GM19455 (cell line): ENCODE results near the gene ENTREP3.

Experiments used
- ATAC-seq: cut with Tn5 transposase; IDR thresholded peaks from one replicate; pipeline ENCODE4 v1.9.1; 2021; ENCODE audit not compliant: unreplicated experiment

ENTREP3 gene

GRCh38 chr1:155278689-155279160 lies 23.4 kb upstream of the ENTREP3 start:
- no peak for ATAC-seq

- no peak for ATAC-seq
These were observed 22.8 kb upstream of the ENTREP3 start for GRCh38 chr1:155277902-155278688.

- ATAC-seq, result peak; percentile 60
These were observed 22.0 kb upstream of the ENTREP3 start, which contains the start of gene HCN3 for GRCh38 chr1:155277070-155277901. TSS of gene HCN3 (plus strand) at chr1:155277463. CDS start at chr1:155277591, 128 bp downstream.

GRCh38 chr1:155273343-155274245 lies 18.3 kb upstream of the ENTREP3 start, which contains the start of gene CLK2:
TSS of gene CLK2 (minus strand) at chr1:155273504. CDS start at chr1:155270977, 2,527 bp downstream.
- ATAC-seq, result peak; percentile 81

GRCh38 chr1:155272466-155273342 lies 17.4 kb upstream of the ENTREP3 start:
- peak; percentile 39 for ATAC-seq

DNA sequence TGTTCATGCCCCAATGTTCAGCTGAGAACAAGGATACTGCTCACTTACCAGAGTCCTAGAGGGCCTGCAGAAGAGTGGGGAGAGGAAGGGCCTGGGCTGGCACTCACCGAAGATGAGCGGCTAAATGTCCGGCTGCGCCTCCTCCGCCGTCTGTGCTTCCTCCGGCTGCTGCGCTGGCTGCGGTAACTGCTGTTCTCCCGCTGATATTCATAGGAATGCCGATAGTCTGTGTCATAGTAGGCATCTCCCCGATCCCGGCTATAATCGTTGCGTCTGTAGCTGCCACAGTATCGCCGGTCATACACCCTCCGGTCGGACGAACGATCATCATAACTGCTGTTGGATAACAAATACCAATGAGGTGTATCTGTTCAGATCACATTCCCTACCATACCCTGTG lies 14.1 kb upstream of the ENTREP3 start:
- no peak for ATAC-seq

DNA sequence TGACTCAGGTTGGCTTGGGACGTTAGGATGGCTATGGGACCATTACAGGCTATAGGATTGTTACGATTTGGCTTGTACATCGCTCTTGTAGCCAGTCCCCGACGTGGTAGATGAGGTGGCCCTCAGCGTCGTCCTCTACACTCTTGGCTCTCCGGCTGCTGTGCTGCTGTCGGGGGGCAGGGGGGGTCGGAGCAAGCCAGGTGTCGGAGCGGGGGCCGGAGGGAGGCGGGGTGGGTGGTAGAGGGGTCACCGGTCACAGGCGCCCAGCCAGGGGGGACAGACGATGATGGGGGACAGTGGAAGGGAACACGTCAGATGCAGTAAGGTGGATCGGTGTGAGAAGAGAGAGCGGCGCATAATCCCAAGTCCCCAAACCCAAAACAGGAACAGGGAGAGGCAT lies 13.3 kb upstream of the ENTREP3 start:
- no peak for ATAC-seq

GRCh38 chr1:155267373-155267772 lies 12.1 kb upstream of the ENTREP3 start:
- no peak for ATAC-seq

- no peak for ATAC-seq
These were observed 11.3 kb upstream of the ENTREP3 start for GRCh38 chr1:155266553-155266952.

- no peak for ATAC-seq
These were observed 7.8 kb upstream of the ENTREP3 start for GRCh38 chr1:155263067-155263466.

- peak; percentile 82 for ATAC-seq
These were observed 6.8 kb upstream of the ENTREP3 start, which contains the start of gene SCAMP3 for GRCh38 chr1:155261852-155262673. TSS of gene SCAMP3 (minus strand) at chr1:155262360. CDS start at chr1:155262151, 209 bp downstream.

DNA sequence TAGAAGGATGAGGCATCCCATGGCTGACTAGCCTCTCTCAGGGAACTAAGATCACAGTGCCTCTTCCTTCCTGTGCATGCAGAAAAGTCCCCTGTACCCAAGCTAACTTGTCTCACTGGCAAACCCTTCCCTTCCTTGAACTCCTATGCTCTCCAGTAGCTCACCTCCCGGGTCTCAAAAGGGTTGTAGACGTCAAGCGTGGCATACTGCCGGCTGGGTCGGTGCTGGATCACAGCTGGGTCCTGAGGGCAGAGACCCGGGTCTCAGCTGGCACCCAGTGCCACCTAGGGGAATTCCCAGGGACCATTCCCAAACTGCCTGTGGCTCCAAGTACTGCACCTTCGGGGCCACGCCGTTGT lies 6.2 kb upstream of the ENTREP3 start:
- no peak for ATAC-seq

DNA sequence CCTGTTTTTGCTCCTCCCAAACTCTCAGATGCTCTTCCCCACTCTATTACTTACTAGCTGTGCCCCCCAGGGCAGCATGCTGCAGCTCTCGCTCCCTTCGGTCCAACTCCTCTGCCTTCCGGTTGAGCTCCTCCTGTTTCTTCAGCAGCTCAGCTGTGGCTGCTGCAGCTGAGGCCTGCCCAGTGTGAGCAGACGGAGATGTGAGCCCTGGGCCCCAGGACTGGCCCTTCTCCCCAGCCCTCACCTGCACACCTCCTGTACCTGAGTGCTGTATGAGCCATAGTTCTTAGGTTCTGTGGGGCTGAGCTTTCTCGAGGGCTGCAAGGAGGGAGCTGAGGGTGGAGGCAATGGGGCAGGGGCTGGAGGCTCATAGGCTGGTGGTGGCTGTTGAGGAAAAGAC lies 5.0 kb upstream of the ENTREP3 start:
- no peak for ATAC-seq

- no peak for ATAC-seq
These were observed 972 bp upstream of the ENTREP3 start for GRCh38 chr1:155256058-155256852.

- ATAC-seq, result no peak
These were observed 505 bp downstream of the ENTREP3 start for GRCh38 chr1:155254714-155255242.

DNA sequence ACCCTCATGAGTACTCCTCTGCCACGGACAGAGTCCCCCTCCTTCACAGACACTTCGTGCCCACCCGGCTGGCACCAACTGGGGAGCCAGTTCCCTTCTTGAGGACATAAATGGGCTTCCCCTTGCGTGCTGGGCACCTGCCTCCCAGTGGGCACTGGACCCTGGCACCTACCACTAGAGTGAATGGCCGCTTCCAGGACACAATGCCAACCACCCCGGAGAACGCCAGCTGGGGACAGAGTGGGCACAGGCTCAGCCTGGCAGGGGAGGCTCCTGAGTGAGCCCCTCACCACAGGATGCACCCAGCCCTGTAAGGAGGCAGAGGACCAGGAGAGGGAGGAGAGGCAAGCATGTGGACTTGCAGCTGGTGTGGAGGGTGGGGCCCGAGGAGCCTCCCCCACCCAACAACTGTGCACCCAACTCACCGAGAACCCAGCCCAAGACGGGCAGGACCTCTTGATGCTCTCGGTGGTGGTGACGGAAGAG lies 1.0 kb downstream of the ENTREP3 start:
- no peak for ATAC-seq

GRCh38 chr1:155253797-155254196 lies 1.5 kb downstream of the ENTREP3 start:
- no peak for ATAC-seq

DNA sequence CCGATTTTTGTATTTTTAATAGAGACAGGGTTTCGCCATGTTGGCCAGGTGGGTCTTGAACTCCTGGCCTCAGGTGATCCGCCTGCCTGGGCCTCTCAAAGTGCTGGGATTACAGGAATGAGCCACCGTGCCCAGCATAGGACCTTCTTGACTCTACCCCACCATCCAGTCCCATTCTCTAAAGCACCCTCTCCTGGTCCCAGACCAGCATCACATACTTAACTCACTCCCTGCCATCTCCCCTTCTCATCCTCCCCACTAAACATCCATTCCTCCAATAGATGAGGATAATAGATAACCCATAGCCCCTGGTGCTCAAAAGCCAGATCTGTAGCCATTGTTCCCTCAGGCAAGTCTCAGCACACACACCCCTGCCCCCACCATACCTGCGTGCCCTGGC lies 2.1 kb downstream of the ENTREP3 start:
- no peak for ATAC-seq
